Esophagus squamous epithelium (tissue), 4 donors: ENCODE measurements around the gene PSMC4.

Experiments
- POLR2A ChIP-seq, 4 donors: fragments of 450-650 bp; IDR thresholded peaks; one replicate each; pipeline ENCODE4 v1.6.1; 2017; ENCODE audit warnings: antibody characterized with exemption in 4 of 4, mild to moderate bottlenecking in 4 of 4, moderate library complexity in 3 of 4
- TF ChIP-seq, protein P1 (sequence below), 6 experiments: fragments of 450-650 bp in 4 of 6; fragments of 200-600 bp in 2 of 6; sonication (generic) in 2 of 6; IDR thresholded peaks; one replicate each; pipeline ENCODE4 v1.5.1; 2016 to 2019; ENCODE audit warnings: antibody characterized with exemption in 6 of 6, mild to moderate bottlenecking in 4 of 6, moderate library complexity in 4 of 6

GRCh38 chr19:40005691-40006272, 34.8 kb downstream of the PSMC4 start:
- TF ChIP-seq, protein P1, sequence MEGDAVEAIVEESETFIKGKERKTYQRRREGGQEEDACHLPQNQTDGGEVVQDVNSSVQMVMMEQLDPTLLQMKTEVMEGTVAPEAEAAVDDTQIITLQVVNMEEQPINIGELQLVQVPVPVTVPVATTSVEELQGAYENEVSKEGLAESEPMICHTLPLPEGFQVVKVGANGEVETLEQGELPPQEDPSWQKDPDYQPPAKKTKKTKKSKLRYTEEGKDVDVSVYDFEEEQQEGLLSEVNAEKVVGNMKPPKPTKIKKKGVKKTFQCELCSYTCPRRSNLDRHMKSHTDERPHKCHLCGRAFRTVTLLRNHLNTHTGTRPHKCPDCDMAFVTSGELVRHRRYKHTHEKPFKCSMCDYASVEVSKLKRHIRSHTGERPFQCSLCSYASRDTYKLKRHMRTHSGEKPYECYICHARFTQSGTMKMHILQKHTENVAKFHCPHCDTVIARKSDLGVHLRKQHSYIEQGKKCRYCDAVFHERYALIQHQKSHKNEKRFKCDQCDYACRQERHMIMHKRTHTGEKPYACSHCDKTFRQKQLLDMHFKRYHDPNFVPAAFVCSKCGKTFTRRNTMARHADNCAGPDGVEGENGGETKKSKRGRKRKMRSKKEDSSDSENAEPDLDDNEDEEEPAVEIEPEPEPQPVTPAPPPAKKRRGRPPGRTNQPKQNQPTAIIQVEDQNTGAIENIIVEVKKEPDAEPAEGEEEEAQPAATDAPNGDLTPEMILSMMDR (IDR thresholded peaks at IDR 0.05), result no peak
- TF ChIP-seq POLR2A (IDR thresholded peaks at IDR 0.05), result no peak
